HG03558 (cell line): ENCODE measurements around the gene TMEM39A.
A peak's percentile ranks its signal among the peaks of the same experiment; 100 is the strongest.

Experiments used
- ATAC-seq: cut with Tn5 transposase; IDR thresholded peaks from one replicate; pipeline ENCODE4 v1.9.1; 2021; ENCODE audit warnings: moderate number of reproducible peaks; ENCODE audit not compliant: unreplicated experiment; ENCODE audit errors: extremely low read depth

Gene TMEM39A, protein sequence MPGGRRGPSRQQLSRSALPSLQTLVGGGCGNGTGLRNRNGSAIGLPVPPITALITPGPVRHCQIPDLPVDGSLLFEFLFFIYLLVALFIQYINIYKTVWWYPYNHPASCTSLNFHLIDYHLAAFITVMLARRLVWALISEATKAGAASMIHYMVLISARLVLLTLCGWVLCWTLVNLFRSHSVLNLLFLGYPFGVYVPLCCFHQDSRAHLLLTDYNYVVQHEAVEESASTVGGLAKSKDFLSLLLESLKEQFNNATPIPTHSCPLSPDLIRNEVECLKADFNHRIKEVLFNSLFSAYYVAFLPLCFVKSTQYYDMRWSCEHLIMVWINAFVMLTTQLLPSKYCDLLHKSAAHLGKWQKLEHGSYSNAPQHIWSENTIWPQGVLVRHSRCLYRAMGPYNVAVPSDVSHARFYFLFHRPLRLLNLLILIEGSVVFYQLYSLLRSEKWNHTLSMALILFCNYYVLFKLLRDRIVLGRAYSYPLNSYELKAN

DNA sequence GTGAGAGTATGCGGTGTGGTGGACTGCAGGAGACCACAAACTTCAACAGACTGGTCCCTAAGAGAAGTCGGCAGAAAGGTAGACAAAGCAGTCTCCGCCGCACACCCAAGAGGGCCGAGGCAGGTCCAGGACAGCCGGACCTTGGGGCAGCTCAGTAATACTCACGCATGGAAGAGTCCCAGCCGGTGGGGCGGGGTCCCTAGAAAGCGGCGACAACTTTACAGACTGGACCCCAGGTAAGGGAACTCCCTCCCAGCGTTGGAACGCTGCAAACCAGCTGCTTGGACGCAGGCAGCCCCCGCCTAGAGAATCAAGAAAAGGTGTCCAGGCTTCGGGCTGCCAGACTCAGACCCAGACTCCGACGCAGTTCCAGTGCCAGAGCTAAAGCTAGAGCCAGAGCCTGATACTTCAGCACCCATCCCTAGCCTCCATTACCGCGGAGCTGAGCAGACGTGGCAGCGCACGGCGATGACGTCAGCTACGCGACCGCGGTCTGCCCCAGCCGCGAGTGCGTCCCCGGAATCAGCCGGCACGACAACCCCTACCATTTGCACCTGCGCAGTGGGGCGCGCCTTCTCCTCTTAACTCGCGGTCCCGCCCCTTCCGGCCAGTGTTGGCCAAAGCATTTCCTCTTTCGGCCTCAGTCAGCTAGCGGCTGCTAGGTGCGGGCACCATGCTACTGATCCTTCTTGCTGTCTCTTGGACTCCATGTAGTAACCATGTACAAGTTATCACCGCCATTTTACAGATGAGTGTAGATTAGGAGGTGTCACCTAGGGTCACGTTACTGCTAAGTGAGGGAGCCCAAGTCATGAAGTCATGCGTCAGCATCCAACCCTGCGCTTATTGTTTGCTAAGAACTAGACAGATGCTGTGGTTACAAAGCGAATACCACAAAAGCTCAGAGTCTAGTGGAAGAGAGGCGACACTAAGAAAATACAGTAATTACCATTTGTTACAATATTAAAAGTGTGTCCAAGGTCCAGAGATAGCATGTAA, at the start of gene TMEM39A:
TMEM39A (minus strand) TSS at position 445 of the 999 bp plus-strand sequence. CDS start 1,541 bp downstream, outside the sequence.
- ATAC-seq, result peak; percentile 87

DNA sequence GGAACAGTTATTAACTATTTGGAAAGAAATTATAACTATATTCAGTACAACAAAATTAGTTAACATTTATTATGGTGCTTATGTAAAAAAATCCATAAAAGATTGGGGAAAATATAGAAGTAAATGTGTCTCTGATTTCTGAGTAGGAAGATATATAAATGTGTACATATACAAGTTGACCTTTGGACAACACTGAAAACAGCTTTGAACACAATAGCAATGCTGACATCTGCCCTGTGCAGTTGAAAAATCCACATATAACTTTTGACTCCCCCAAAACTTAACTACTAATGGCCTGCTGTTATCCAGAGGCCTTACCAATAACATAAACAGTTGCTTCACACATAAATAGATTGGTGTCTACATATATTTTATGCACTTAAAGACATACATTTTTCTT, 47.3 kb upstream of the TMEM39A start:
- no peak for ATAC-seq

DNA sequence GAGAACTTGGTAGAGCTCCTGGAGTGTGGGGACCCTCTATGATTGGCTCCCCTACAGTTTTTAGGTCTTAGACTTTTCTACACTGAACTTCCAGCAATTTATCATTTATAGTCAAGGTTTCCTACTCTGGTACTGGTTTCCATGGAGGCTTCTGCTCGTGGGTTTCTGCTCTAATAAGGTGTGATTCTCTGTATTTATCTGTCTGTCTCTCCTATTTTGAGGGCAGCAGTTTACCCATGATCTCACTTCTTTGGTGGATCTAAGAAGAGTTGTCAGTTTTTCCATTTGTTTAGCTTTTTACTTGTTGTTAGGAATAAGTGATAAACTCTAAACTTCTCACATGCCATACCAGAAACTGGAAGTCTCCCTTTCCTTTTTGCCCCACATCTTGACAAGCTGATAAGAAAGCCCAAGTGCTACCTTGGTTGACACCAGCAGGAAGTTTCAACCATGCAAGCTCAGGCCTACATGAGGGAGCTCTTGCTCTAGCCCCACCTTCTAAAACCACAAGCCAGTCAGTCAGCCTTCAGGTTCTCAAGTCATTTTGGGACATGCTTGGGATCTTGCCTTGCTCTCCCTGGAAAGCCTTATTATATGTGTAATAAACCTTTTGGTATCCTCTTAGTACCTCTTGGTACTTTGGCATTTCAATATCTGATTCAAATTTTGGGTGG, 44.9 kb upstream of the TMEM39A start:
- ATAC-seq, result no peak

DNA sequence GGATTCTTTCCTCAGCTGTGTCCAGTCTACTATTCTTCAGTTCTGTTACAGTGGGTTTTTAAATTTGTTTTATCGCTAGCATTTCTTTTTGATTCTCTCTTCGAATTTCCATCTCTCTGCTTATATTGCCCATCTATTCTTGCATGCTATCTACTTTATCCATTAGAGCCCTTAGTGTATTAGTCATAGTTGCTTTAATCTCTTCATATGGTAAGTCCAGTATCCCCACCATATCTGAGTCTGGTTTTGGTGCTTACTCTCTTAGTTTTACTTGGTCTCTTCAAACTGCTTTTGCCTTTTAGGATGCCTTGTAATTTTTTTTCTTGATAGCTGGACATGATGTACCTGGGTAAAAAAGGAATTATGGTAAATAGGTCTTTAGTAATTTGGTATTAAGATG, 44.0 kb upstream of the TMEM39A start:
- no peak for ATAC-seq

DNA sequence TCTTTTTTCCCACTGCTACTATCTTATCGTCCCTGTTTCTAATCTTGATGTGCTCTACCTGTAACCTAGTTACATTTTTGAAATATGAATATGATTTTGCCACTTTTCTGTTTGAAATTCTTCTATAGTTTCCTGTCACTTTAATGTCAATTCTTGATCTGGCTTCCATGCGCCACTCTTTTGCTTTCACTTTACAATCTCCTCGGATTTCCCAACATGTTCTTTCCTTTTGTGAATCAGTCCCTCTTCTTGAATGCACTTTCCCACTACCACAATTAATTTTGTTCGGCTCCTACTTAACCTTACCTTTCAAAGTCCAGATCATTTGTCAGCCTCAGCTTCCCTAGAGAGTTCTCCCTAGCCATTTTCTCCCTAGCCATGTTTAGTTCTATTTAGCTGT, 43.2 kb upstream of the TMEM39A start:
- ATAC-seq, result no peak

DNA sequence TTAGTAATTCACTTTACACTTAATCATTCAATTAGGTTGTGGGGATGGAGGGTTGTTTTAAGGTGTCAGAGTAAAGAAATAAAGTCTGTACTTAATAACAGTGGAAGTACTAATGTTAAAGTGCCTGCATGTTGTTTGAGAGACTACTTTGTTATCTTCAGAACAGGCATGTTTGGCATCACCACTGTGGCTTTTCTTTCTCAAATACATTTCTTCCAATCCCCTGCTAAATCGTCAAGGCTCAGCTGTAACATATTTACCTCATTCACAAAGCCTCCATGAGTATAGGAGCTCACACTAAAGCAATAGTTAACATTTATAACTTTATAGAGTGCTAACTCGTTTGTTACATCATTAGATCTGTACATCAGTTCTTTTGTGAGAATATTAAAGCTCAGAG, 37.5 kb upstream of the TMEM39A start:
- ATAC-seq, result no peak

DNA sequence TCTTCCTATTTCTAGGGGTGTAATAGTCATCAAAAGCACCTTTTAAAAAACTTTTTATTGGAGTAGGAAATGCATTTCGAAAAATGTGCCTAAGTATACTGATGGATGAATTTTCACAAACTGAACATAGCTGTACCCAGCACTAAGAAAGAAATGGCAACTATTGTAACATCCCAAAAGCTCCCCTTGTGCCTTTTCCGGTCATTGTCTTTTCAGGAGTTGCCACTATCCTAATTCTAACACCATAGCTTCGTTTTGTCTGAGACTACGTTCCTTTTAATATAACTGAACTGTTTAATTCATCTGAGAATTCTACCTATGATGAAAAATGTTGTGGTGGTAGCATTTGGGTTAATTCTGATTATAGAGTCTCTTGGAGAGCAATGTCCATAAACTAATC, 36.9 kb upstream of the TMEM39A start:
- ATAC-seq, result no peak

DNA sequence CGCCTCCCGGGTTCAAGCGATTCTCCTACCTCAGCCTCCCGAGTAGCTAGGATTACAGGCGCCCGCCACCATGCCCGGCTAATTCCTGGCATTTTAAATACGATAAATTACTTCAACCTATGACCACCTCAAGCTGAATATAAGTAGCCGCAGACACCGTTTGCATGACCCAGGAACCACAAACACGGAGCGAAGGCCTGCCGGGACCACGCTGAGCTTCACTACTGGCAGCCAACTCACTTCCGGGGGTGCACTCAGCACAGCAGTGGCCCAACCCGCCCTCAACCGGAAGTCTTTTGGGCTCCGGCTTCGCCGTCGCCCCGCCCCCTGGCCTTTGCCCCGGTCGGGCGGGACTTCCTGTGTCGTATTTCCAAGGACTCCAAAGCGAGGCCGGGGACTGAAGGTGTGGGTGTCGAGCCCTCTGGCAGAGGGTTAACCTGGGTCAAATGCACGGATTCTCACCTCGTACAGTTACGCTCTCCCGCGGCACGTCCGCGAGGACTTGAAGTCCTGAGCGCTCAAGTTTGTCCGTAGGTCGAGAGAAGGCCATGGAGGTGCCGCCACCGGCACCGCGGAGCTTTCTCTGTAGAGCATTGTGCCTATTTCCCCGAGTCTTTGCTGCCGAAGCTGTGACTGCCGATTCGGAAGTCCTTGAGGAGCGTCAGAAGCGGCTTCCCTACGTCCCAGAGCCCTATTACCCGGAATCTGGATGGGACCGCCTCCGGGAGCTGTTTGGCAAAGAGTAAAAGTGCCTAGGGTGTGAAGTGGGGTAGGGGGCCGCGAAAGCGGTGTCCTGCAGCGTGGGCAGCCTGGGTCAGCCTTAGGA, 35.0 kb upstream of the TMEM39A start, which contains the start of gene TIMMDC1:
TIMMDC1 (plus strand) TSS at position 362 of the 826 bp plus-strand sequence; CDS start at position 549, 187 bp downstream.
- peak; percentile 96 for ATAC-seq

DNA sequence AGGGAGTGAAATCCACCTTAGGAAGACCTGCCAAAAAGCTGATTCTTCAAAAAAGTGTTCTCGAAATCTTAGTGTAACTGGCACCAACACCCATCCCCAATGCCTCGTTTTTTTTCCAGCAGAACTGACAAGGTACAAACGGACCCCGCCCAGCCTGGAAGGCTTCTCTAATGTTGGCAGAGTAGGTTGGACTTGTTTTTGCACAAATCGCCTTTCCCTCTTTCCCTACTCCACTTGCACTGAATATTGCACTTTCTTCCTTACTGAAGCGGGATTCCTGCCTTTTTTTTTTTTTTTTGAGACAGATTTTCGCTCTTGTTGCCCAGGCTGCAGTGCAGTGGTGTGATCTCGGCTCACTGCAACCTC, 34.4 kb upstream of the TMEM39A start:
- ATAC-seq, result no peak

DNA sequence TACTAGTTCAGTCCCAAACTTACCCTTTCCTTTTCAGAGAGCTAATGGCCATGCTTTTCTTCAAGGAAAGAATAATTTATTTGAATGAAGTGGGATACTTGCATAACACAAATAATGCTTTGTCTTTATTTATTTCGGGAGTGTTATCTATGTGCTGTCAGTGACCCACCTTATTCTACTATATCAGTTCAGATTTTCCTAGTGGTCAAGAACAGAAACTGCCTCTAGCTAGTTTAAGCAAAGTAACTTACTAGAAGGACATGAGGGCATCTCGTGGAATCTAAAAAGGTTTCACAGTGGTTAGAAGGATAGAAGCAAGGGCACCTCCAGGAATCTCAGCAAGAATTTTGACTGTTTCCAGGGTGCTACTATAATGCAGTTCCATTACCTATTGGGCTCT, 31.2 kb upstream of the TMEM39A start:
- ATAC-seq, result no peak

DNA sequence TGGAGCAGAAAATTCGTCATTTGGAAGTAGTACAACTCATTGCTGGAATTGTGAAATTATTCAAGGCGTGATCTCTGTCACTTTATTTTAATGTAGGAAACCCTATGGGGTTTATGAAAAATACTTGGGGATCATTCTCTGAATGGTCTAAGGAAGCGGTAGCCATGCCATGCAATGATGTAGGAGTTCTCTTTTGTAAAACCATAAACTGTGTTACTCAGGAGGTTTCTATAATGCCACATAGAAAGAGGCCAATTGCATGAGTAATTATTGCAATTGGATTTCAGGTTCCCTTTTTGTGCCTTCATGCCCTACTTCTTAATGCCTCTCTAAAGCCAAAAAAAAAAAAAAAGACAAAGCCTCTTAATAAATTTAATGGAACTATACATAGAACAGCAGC, 29.4 kb upstream of the TMEM39A start:
- ATAC-seq, result no peak

DNA sequence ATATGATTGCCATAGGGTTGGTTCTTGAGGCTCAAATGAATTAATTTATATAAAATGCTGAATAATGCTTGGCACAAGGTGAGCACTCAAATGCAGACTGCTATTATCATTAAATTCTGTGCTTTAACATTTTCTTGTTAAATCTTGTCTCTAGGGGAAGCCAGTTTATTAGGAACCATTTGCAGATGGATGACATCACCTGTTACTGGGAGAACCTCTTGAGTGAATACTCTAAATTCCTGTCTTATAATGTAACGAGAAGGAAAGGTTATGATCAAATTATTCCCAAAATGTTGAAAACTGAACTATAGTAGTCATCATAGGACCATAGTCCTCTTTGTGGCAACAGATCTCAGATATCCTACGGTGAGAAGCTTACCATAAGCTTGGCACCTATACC, 28.7 kb upstream of the TMEM39A start:
- ATAC-seq, result no peak

DNA sequence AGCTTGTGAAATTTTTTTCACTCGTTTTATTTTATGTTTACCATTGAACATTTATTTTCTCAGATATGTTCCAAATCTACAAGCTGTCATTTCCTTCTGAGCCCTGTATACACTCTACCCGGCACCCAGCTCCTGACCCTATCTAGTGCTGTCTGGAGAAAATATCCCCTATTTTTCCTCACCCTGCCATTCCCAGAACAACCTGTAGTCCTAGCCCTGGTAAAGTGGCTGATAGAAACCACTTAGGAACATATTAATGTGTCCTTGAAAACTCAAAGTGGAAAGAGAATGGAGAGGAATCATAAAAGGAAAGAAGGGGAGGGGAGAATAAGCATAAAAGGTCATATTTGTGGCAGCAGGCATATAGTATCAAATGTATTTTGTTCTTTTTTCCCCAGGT, 26.7 kb upstream of the TMEM39A start:
- ATAC-seq, result no peak

DNA sequence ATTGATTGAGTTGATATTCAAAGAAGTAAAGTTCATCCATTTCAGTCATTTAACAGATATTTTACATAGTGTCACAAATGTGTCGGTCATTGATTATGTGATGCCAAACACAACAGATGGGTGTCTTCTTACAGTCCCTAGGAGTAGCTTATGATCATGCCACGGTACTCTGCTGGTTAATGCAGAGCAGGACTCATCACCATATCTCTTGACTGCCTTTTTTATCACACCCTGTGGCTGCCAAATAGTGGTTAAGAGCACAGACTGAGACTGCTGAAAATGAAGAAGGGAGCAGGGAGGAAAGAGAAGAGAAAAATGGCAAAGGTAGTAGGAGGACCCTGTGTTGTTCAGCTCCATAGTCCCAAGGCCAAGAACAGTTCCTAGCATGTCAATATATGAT, 22.1 kb upstream of the TMEM39A start:
- ATAC-seq, result no peak

DNA sequence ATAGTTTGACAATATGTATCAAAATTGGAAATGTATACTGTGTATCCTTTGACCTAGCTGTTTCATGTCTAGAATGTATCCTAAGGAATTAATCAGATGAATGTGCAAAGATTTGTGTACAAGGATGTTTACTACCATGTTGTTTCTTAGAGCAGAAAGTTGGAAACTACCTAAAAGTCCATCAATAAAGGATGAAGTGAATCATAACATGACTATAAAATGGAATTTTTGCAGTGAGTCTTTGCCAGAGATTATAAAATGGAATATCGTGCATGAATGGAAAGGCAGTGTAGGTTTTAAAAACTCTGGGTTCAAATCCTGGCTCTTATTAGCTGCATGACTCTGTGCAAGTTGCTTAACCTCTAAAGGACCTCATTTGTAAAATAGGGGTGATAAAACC, 19.7 kb upstream of the TMEM39A start:
- no peak for ATAC-seq

DNA sequence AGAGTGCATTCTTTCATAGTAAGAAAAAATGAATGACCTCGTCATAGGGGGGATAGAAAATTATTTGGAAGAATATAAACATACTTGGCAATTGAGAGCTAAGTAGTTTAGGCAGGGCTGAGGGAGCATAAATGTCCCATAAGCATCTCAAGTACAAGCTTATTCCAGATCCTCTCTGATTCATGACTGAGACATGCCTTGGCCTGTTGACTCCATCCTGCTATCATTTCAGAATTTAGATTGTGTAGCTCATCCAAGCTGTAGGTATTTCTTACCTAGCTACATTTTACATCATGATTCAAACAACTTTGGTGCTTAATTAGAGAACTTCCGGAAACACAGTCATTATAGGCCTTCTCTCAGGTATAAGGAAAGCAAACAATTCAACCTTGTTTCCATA, 17.7 kb upstream of the TMEM39A start:
- ATAC-seq, result no peak

DNA sequence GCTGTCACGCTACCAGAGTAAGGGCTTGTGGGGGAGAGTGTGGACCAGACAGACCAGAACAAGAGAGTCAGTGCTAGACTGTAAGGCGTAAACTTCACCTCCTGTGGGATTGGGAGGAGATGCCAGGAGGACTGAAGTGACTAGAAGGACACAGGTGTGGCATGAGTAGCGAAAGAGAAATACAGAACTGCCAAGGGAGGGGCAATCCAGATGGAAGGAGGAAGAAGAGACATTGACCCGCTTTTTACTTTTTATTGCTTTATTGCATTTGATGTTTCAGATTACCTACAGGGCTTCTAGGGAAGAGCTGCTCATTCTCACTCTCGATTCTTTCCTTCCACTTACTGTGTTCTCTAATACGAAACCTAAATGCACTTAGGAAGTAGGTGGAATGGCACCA, 7.5 kb upstream of the TMEM39A start:
- ATAC-seq, result no peak

DNA sequence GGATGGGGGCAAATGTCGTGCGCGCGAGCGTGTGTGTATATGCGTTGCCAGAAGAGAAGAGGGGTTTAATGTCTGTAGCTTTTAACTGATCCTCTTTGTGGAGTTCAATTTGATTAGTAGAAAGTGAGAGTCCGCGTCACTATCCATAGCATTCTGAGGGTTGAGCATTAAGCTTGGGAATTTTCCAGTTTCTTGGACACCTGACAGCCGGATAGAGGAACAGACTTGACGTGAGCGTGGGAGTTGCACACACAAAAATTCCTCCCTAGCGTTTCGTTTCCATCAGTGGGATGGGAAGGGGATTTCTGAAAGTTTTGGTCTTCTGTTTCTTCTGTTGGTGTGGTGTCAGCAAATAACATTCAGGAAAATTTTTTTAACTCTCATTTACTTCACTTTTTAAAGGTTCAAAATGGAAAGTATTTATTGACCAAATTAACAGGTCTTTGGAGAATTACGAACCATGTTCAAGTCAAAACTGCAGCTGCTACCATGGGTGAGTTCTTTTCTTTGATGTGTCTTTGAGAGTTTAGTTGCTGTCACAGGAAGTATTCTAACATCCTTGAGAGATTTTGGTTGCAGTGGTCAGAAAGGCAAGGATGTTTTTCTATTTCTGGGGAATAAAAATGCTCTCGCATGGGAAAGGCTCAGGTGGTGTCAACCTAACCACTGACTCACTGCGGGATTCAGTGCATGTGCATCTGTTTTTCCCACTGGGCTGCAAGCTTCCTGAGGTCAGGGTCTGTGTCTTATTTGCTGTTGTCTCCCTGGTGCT, 6.2 kb upstream of the TMEM39A start:
- ATAC-seq, result no peak

DNA sequence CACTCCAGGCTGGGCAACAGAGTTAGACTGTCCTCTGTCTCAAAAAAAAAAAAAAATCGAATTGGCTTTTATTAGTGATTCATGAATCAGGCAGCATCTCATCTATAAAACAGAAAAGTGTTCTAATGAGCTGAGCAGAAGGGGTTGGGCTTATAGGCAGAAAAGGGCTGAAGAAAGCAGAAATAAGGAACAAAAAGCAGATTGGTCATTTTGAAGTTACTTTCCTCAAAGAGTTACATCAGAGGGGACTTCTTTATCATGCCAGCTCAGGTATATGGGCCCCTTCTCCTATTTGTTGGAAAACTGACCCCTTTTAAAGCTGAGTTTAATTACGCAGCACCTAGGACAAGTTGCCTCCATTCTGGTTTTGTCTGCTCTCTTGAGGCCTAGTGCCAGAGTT, 4.6 kb upstream of the TMEM39A start:
- ATAC-seq, result no peak
